Neural progenitor cell (in vitro differentiated cells): Measurements from ENCODE around the gene RNF212.

Experiments
- EZH2 ChIP-seq: fragments of 200-600 bp; sonication (generic); IDR thresholded peaks from 2 replicates; pipeline ENCODE4 v1.6.1; 2017; ENCODE audit warnings: antibody characterized with exemption, mild to moderate bottlenecking, moderate library complexity
- TF ChIP-seq, protein P1 (sequence below): fragments of 200-600 bp; sonication (generic); IDR thresholded peaks from 2 replicates; pipeline ENCODE4 v1.5.1; 2017; ENCODE audit warnings: antibody characterized with exemption, mild to moderate bottlenecking

- TF ChIP-seq, protein P1, sequence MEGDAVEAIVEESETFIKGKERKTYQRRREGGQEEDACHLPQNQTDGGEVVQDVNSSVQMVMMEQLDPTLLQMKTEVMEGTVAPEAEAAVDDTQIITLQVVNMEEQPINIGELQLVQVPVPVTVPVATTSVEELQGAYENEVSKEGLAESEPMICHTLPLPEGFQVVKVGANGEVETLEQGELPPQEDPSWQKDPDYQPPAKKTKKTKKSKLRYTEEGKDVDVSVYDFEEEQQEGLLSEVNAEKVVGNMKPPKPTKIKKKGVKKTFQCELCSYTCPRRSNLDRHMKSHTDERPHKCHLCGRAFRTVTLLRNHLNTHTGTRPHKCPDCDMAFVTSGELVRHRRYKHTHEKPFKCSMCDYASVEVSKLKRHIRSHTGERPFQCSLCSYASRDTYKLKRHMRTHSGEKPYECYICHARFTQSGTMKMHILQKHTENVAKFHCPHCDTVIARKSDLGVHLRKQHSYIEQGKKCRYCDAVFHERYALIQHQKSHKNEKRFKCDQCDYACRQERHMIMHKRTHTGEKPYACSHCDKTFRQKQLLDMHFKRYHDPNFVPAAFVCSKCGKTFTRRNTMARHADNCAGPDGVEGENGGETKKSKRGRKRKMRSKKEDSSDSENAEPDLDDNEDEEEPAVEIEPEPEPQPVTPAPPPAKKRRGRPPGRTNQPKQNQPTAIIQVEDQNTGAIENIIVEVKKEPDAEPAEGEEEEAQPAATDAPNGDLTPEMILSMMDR, result no peak
- TF ChIP-seq EZH2, result no peak
These were observed 82.0 kb downstream of the RNF212 start for GRCh38 chr4:1031346-1031745.
